ENCODE results near the gene PRELID3B.
A peak's percentile ranks its signal among the peaks of the same experiment; 100 is the strongest.

The PRELID3B gene

DNA sequence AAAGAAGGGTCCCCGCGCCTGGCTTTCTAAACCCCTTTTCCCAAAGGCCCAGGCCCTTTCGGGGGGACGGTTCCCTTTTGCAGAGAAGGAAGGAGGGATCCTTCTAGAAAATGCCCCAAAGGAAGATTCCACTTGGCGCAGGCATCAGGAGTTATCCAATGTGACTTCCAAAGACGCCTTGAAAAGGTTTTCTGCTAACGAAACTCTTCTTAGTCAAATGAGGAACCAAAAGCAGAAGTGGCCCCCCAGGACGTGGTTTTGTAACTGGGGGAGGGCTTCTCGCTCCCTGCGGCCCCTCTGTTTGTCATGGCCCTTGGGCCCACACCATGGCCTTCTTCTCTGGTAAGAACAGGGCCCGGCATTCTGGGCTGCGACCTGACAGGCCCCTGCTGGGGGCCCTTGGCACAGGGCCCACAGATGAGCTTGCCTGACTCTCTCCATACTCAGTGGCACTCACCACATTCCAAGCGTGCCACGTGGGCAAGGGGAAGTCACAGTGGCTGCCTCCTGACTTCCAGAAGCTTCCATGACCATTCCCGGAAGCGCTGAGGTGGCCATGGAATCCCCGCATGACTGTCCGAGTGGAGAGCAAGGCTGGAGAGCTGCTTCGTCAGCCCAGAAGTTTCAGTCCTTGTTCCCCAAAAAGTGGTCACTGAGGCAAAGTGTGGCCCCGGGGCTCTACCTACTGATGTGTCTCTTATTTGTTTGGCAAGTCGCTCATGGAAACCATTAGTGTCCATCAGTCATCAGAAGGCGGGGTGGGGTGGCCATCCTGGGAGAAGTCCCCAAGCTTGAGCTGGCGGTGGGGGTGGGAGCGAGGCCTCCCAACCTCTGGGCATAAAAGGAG, 34.7 kb downstream of the PRELID3B start:
- DNase-seq: peak; percentile 42

DNA sequence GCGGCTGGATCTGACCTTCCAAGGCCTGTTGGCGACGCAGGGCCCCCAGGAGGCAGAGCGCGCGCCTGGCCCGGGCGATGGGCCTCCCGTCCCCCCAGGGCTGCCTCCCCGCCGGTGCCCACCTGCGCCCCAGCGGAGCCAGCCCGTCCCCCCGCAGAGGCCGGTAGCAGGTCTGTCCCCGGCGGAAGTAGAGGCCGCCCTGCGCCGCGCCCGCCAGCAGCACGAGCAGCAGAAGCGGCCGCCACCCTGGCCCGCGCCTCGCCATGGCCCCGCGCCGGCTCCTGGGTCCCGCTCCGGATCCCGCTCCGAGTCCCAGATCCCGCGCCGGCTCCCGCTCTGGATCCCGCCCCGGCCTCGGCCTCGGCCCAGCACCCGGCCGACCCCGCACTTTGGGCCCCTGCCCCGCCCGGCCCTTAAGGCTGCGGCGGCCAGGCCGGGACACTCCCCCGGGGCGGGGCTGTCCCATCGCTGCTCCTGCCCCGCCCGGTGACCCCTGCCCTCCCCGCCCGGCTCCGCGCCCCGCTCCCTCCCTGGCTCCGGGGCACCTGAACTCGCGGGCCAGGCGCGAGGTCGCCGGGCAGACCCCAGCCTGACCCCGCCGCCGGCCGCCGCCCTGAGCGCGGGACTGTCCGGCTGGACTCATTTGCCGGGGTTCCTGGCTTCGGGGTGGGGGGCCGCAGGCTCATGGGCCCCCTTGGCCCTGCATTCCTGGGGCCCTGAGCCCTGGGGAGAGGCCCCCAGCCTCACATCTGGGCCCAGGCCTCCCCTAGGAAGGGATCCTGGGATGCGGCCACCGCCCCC, 35.5 kb downstream of the PRELID3B start, which contains the start of gene CTSZ:
CTSZ (minus strand) TSS at position 391 of the 801 bp plus-strand sequence; CDS start at position 265, 126 bp downstream.
- DNase-seq: peak; percentile 38

DNA sequence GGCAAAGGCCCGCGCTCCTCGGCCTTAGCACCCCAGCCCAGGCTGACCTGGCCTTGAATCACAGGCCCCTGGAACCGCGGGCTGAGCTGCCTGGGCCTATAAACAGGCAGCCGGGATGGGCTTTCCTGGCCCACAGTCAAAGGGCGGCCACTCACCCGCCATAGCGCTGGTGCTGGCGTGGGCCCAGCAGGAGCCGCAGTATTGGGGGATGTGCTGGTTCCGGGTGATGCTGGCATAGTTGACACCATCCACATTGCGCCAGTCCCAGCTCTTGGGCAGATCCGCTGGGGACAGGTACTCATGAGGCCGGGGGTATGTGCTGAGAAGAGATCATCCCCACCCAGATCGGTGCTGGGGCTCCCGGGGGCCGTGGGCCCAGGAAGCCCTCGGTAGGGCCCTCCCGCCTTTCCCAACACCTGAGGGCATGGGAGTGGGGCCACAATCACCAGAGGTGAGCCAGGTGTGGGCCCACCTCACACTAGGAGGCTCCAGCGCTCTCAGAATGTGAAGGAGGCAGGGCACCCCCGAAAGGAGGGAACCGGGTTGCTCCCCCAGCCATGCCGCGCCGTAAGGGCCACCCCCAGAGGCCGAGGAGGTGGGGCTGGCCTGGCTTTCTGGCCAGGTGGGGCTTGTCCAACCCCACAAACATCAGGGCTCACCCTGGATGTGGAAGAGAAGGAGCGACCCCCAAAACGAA, 36.3 kb downstream of the PRELID3B start:
- DNase-seq: peak; percentile 10

DNA sequence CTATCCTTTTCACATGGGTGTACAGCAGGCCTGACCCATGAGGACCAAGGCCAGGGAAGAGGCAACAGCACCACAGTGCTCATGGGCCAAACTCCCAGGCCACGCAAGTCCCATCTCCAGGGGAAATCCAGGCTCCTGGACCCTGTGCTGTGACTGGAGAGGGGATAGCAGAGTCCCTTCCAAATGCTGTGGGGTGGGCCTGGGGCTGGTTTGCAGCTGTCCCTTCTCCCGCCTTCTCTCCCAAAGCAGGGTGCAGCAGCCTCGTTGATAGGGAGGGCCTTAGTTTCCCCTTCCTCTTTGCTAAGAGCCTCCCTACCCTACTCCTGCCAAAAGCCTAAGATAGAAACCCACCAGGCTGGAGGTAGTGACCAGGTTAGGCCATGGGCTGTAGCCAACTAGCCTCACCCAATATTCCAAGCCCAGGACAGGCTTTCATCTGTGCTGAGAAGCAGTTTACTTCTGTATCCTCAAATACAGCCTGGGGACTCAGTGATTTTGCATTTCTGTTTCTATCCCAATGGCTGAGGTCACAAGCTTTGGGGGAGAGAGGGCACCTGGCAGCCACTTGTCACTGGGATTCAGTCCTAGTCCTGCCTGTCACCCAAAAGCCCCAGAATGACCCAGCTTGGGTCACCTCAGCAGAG, 36.9 kb downstream of the PRELID3B start:
- no peak for DNase-seq

GRCh38 chr20:59004763-59005522, 37.6 kb downstream of the PRELID3B start:
- peak; percentile 57 for DNase-seq

DNA sequence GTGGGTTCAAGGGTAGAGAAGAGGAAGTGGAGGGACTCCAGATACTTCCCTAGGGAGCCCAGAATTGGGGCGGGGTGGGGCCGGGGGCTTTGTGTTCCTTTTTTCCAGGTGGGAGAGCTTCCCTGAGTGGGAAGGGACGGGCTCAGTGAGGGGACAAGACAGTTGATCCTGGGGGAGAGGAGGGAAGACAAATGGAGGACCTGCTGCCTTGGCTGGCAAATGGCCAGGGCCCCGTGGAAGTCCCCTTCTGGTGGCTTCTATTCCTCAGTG, 38.2 kb downstream of the PRELID3B start:
- DNase-seq: peak; percentile 71

GRCh38 chr20:59003836-59004492, 38.6 kb downstream of the PRELID3B start:
- no peak for DNase-seq

DNA sequence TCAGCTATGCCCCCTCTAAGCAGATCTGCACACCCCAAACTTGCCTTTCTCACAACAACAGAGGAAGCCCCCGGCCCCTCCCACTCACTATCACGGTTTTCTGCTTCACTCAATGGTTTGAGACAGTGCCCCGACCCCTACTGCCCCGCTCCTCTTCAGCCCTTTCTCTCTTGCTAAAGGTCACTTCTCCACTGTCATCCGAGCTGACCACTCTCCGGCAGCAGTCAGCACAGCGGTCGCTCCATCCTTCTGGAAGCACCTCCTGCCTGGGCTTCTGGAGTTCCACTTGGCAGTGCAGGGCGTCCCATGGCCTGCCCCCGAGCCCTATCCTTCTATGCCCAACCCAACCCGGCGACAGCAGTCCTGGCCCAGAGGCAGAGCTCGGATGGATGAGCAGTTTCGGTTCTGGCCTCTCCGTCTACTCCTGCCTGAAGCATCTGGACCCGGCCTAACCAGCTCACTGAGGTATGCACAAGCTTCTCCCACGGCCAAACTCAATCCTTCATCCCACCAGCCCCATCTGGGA, 39.6 kb downstream of the PRELID3B start:
- DNase-seq: no peak

GRCh38 chr20:59002388-59002787, 40.2 kb downstream of the PRELID3B start:
- no peak for DNase-seq

- no peak for DNase-seq
Measured at GRCh38 chr20:59001449-59002171, 41.0 kb downstream of the PRELID3B start.

DNA sequence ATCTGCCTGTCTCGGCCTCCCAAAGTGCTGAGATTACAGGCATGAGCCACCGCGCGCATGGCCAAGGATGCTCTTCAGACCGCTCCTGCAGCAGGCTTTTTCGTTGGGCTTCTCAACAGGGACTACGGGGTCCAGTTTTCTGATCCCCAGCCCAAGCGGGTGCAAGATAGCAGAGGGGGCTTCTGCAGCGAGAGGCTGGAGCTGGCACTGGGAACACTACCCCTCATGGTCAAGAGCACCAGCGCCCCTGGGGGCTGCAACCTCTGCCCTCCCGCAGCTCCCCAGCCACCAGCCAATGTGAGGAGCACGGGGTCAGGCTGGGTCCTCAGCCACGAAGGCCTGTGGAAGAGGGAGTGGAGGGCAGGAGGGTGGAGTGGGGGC, 41.5 kb downstream of the PRELID3B start:
- no peak for DNase-seq

DNA sequence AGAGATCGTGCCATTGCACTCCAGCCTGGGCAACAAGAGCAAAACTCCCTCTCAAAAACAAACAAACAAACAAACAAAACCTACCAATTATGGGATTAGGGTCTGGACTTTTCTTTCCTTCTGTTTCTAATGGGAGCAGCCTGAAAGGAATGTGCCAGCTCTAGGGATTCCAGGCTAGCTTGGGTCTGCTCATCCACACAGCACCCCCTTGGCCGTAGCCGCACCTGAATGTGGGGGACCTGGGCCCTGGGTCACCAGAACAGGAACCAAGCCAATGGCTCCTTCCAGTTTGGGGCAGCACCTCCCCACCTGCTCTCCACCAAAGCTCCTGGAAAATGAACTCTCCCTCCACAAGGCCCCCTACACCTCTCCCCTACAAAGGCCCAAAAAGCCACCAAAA, 42.3 kb downstream of the PRELID3B start:
- DNase-seq: no peak

- DNase-seq: no peak
Measured at GRCh38 chr20:58998656-58999055, 43.9 kb downstream of the PRELID3B start.

DNA sequence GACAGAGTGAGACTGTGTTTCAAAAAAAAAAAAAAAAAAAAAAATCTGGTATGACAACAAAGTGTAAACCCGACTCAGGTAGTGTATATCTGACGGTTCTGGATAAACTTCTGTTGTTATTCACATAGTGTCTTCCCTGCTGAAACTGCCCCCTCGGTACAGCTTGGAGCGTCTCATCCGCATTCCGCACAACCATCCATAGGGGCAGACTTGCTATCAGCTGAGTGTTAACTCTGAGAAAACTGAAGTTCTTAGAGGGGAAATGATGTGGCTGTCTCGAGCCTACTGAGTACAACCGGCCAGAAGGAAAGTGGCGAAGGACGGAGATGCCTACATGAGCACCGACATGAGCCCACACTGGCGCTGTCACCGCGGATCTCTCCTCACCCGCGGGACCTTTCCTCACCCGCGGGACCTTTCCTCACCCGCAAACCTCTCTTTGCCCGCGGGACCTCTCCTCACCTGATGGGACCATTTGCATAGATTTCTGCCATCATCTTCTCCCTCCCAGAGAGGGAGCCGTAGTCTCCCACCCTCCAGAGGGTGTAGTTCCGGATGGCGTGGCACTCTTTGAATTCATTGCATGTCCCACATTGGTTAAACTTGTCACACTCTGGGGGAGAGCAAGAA, 45.3 kb downstream of the PRELID3B start:
- DNase-seq: no peak

DNA sequence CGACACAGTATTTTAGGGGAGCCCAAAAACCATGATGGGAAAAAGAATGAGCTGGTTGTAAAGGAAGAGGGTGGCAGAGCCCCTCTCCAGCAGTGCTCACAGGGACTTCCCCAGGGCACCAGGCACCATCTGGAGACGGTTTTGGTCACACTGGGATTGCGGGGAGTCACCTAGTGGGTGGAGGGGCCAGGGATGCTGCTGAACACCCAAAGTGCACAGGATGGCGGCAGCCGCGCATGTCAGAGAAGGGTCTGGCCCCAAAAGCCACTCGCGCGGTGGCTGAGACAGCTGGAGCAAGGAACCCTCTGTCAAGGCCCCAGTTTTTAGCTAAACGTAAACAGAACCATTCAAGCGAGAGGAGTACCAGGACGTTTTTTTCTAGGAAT, 46.4 kb downstream of the PRELID3B start:
- DNase-seq: no peak

DNA sequence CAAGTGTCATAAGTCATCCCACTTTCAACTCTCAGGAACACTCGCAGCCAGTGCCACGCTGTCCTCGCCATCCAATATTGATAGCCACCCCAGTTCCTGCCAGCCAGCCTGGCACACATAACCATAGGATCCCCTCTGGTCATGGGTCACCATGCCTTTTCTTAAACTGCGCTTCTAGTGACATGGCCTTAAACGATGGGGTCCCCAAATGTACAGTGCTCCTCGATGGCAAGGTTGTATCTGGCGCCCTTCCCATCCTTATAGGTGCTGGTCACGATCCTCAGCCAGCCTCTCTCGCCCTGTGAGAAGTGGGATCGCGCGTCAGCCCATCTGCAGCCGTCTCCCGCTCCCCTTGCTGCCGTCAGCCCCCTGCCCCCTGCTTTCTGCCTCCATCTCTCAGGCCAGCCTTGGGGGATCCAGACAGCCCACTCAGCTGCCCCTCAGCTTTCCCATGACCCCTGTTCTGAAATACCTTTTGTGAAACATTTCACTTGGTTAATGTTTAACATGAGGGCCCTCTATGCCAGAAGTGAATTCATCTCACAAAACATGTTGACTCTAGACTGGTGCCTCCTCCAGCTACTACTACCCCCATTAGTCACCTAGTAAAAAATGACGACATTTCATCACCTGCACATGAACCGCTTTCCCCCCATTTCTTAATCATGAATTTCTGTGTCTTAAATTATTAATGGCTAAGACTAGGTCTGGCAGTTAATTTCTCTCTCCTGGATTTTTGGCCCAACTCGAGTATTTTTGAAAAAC, 46.9 kb downstream of the PRELID3B start:
- DNase-seq: no peak

- no peak for DNase-seq
Measured at GRCh38 chr20:58994390-58995159, 48.0 kb downstream of the PRELID3B start.

DNA sequence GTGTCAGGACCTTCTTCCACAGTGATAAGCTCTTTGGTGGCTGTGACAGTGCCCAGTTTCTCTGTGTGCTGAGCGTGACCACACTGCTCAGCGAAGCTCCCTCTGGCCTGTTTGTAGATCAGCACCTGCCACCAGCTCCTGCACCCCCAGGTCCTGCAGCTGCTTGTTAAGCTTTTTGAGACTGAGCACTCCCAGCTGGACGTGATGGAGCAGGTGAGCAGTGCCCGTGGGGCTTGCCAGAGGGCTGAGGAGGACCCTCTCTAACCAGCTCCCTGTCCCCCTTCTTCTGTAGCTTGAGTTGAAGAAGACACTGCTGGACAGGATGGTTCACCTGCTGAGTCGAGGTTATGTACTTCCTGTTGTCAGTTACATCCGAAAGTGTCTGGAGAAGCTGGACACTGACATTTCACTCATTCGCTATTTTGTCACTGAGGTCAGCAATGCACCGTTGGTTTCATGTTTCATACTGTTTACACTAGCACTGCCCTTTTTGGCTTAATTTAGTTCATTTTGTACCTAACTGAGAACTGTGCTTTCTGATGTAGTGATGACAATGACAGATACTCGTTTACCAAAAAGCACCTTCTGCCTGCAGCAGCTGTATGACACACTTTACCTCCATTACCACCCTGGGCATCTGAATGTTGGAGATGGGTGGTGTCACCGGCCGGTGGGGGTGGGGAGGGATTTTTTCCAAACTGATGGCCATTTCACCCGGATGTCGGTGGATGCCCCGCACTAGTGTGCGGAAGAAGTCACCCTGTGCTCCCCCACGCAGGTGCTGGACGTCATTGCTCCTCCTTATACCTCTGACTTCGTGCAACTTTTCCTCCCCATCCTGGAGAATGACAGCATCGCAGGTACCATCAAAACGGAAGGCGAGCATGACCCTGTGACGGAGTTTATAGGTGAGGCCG, 49.0 kb downstream of the PRELID3B start:
- DNase-seq: no peak
